GM12892 (cell line): ENCODE results near the gene GNGT2.

Source experiments
- POLR2A ChIP-seq: IDR thresholded peaks from 2 replicates; pipeline ENCODE4 v1.6.1; 2011; ENCODE audit warnings: low read depth, low read length, control low read depth
- POLR2AphosphoS5 ChIP-seq: IDR thresholded peaks from 2 replicates; pipeline ENCODE4 v1.6.1; 2011; ENCODE audit warnings: low read depth, low read length, control low read depth
- TAF1 ChIP-seq: IDR thresholded peaks from 2 replicates; pipeline ENCODE4 v1.6.1; 2011; ENCODE audit warnings: low read depth, mild to moderate bottlenecking, control low read depth, low read length, borderline replicate concordance

GRCh38 chr17:49223168-49223516 is 12.8 kb upstream of the GNGT2 start:
- TF ChIP-seq POLR2A: 0 out of 2 replicates have a peak, but pooled peaks have one; percentile 57
- no peak for TF ChIP-seq TAF1
- TF ChIP-seq POLR2AphosphoS5: peak; percentile 33; the same call in 1 of the 2 replicates
